T47D (cell line): ENCODE results near the gene PAPPA.
A peak's percentile ranks its signal among the peaks of the same experiment; 100 is the strongest.

ENCODE experiments used
- DNase-seq, 2 experiments: peaks; one replicate each; pipeline versions ENCODE4 v3.0.0 to v3.0.0-alpha.2; 2011 to 2012; ENCODE audit warnings: low read depth in 1 of 2, low spot score in 1 of 2
- JUND ChIP-seq: IDR thresholded peaks from 2 replicates; pipeline ENCODE4 v1.6.1; 2012; ENCODE audit warnings: low read depth
- in situ Hi-C: cut with HindIII; loops from 2 replicates; pipeline ENCODE4 v1.10.0; 2016; ENCODE audit warnings: low sequenced_read_pairs, low pct_unique_long_range_greater_than_20kb

The PAPPA gene

GRCh38 chr9:116286297-116286696 is 132.7 kb downstream of the PAPPA start:
- no peak for DNase-seq
- in situ Hi-C loops: no loop called here
- no peak for TF ChIP-seq JUND

GRCh38 chr9:116287721-116288120 is 134.1 kb downstream of the PAPPA start:
- no peak for TF ChIP-seq JUND
- in situ Hi-C loops: no loop called here
- DNase-seq: no peak

GRCh38 chr9:116288658-116289057 is 135.1 kb downstream of the PAPPA start:
- no peak for TF ChIP-seq JUND
- in situ Hi-C loops: no loop called here
- no peak for DNase-seq

- no peak for DNase-seq
- no peak for TF ChIP-seq JUND
- in situ Hi-C loops: no loop called here
Observed at GRCh38 chr9:116297346-116297745, 143.8 kb downstream of the PAPPA start.

GRCh38 chr9:116298249-116298648 is 144.7 kb downstream of the PAPPA start:
- in situ Hi-C loops: no loop called here
- DNase-seq: no peak
- TF ChIP-seq JUND: no peak

GRCh38 chr9:116298878-116299391 is 145.3 kb downstream of the PAPPA start:
- TF ChIP-seq JUND: no peak
- DNase-seq: no peak
- in situ Hi-C loops: no loop called here

- no peak for TF ChIP-seq JUND
- in situ Hi-C loops: no loop called here
- DNase-seq: no peak
Observed at GRCh38 chr9:116300360-116300870, 146.8 kb downstream of the PAPPA start.

GRCh38 chr9:116303270-116303669 is 149.7 kb downstream of the PAPPA start:
- in situ Hi-C loops: no loop called here
- no peak for TF ChIP-seq JUND
- no peak for DNase-seq

GRCh38 chr9:116303886-116304538 is 150.4 kb downstream of the PAPPA start:
- no peak for TF ChIP-seq JUND
- in situ Hi-C loops: no loop called here
- no peak for DNase-seq

GRCh38 chr9:116304761-116305160 is 151.2 kb downstream of the PAPPA start:
- TF ChIP-seq JUND: no peak
- in situ Hi-C loops: no loop called here
- DNase-seq: no peak

GRCh38 chr9:116308076-116308475 is 154.5 kb downstream of the PAPPA start:
- no peak for TF ChIP-seq JUND
- in situ Hi-C loops: no loop called here
- no peak for DNase-seq

- TF ChIP-seq JUND: no peak
- in situ Hi-C loops: no loop called here
- no peak for DNase-seq
Observed at GRCh38 chr9:116309900-116310611, 156.5 kb downstream of the PAPPA start.

GRCh38 chr9:116312221-116312620 is 158.6 kb downstream of the PAPPA start:
- TF ChIP-seq JUND: no peak
- in situ Hi-C loops: no loop called here
- peak in 1 of 2 experiments; percentile 22 for DNase-seq
